ENCODE results near the gene EMSY. TPM values are rescaled to one million over a fixed set of nuclear protein-coding genes. Genes with fewer than 3 reads are reported as not detected.

EMSY gene
- total and polyA plus RNA-seq, 2 of the 8 experiments (the other 6 are each of a cell fraction or from before 2014, with no cell fraction given): 29.6 to 34.6 TPM

DNA sequence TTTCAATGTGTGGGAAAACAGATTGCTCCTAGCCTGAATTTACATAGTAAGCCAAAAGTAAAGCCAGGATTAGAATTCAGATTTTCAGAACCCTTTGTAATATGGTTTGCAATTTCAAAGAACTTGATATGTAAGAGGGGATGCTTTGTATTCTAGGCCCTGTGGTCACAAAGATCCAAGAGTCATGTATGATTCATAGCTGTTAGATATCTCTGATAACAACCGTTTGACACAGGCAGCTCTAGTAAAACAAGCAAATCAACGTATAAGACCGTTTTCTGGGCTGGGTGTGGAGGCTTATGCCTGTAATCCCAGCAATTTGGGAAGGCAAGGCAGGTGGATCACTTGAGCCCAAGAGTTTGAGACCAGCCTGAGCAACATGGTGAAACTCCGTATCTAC, 79.6 kb downstream of the EMSY start:
- POLR2A ChIA-PET (ENCODE audit: partially characterized antibody): no interaction called here
- Histone ChIP-seq H2AK5ac (ENCODE audit: low read depth, low read length) (no peak overlapping the region), H3K4me1 (replicated peaks in 1 of 4; ENCODE audit: control insufficient read depth in 3 of 4, insufficient read depth in 4 of 4, low read length in 3 of 4) (no peaks in the 10 kb centered on the region), H3K27ac (ENCODE audit: low read depth, low read length) (no peak overlapping the region), H3K4ac (replicated peaks; ENCODE audit: insufficient read length, low read depth, low read length) (no peak overlapping the region), H2BK12ac (ENCODE audit: low read depth, low read length) (no peak overlapping the region), H2BK120ac (replicated peaks; ENCODE audit: low read depth, low read length) (no peak overlapping the region), H3K27me3 (replicated peaks in 1 of 4; ENCODE audit: control insufficient read depth in 3 of 4, extremely low read depth in 1 of 4, insufficient read depth in 3 of 4, low read length in 3 of 4) (peaks cover 0 to 1% (median 0%) of the 10 kb centered on the region in 4 experiments; a peak in 1 of 7 replicates), H4K20me1 (replicated peaks in 1 of 2; ENCODE audit: control insufficient read depth in 1 of 2, insufficient read depth in 2 of 2, low read length in 2 of 2) (peaks cover 1 to 2% of the 10 kb centered on the region in 2 experiments), H3K23me2 (ENCODE audit: low read depth, low read length) (no peaks in the 10 kb centered on the region), H4K5ac (ENCODE audit: insufficient read length, low read depth, low read length) (no peak overlapping the region), H2BK20ac (ENCODE audit: low read length) (no peak overlapping the region), H3K36me3 (ENCODE audit: control insufficient read depth in 2 of 4, insufficient read depth in 4 of 4, low read length in 3 of 4) (peaks cover 8 to 62% (median 26%) of the 10 kb centered on the region in 4 experiments), H3K79me1 (ENCODE audit: low read depth, low read length) (no peaks in the 10 kb centered on the region), H2AFZ (ENCODE audit: low read length) (no peak overlapping the region), H4K8ac (ENCODE audit: extremely low read depth, insufficient read depth, low read length) (no peak overlapping the region), H3K79me2 (ENCODE audit: control insufficient read depth in 1 of 2, insufficient read depth in 2 of 2, low read length in 2 of 2) (no peaks in the 10 kb centered on the region), H2BK5ac (ENCODE audit: low read depth, low read length) (no peak overlapping the region), H3K18ac (ENCODE audit: extremely low read depth, low read length) (no peak overlapping the region), H3K9me3 (ENCODE audit: insufficient read depth in 2 of 2, low read depth in 1 of 2, low read length in 1 of 2) (no peaks in the 10 kb centered on the region), H3K4me2 (ENCODE audit: insufficient read depth in 1 of 2, low read depth in 2 of 2, low read length in 2 of 2) (no peak overlapping the region), H3K9ac (replicated peaks in 1 of 4; ENCODE audit: extremely low read depth in 1 of 4, low read depth in 3 of 4, low read length in 3 of 4) (no peak overlapping the region), H4K91ac (replicated peaks; ENCODE audit: insufficient read length, low read length) (no peak overlapping the region), H3K56ac (replicated peaks; ENCODE audit: insufficient read length, low read depth, low read length) (no peak overlapping the region), H3K4me3 (ENCODE audit: extremely low read depth in 1 of 4, insufficient read depth in 2 of 4, low read depth in 3 of 4, low read length in 4 of 4) (no peak overlapping the region), H3K14ac (ENCODE audit: insufficient read length) (no peak overlapping the region), H2BK15ac (ENCODE audit: low read length) (no peak overlapping the region), H3K23ac (ENCODE audit: insufficient read length) (no peak overlapping the region)
- FAIRE-seq: no peak
- no peak for DNase-seq (ENCODE audit: low read depth in 1 of 2, low spot score in 2 of 2)
- WGBS, 2 experiments (ENCODE audit: extremely low coverage in 1 of 2, insufficient coverage in 1 of 2, insufficient read length in 1 of 2, insufficient replicate concordance in 2 of 2, low coverage in 1 of 2, low lambda C conversion rate in 2 of 2, missing lambda C conversion rate in 1 of 2): 91% methylated on average over 4 of the region's 4 CpGs; no CpG with 5 or more reads in 1 of the 2 experiments
- CTCF ChIA-PET (ENCODE audit: partially characterized antibody): interaction anchor here (0.7 to 1.5 kb wide), 4 partner anchors 55 to 174 kb away, joined by 3 to 4 read pairs (median 3); no protein-coding TSS in a partner anchor
- no peak for TF ChIP-seq GABPA (IDR thresholded peaks at IDR 0.05; ENCODE audit: borderline replicate concordance, insufficient read depth, low read length)
- TF ChIP-seq TCF12 (IDR thresholded peaks at IDR 0.05; ENCODE audit: low read depth, low read length): no peak
- TF ChIP-seq FOSL1 (IDR thresholded peaks at IDR 0.05; ENCODE audit: insufficient read depth, low read depth, low read length): no peak
- no peak for TF ChIP-seq SIN3A (conservative IDR thresholded peaks at IDR 0.05 in 1 of 2, IDR thresholded peaks at IDR 0.05 in 1 of 2; ENCODE audit: low read depth in 1 of 2, low read length in 2 of 2)
- no peak for TF ChIP-seq YY1 (IDR thresholded peaks at IDR 0.05; ENCODE audit: low read depth, low read length)
- no peak for TF ChIP-seq CREB1 (IDR thresholded peaks at IDR 0.05)
- no peak for TF ChIP-seq CTCF (IDR thresholded peaks at IDR 0.05; ENCODE audit: control extremely low read depth in 1 of 3, insufficient read depth in 1 of 3, low read depth in 1 of 3, low read length in 3 of 3)
- TF ChIP-seq HDAC2 (IDR thresholded peaks at IDR 0.05; ENCODE audit: borderline replicate concordance in 1 of 2, low read depth in 2 of 2, low read length in 2 of 2): no peak
- no peak for TF ChIP-seq EZH2 (IDR thresholded peaks at IDR 0.05; ENCODE audit: low read depth, low read length, severe bottlenecking)
- TF ChIP-seq TAF7 (optimal IDR thresholded peaks at IDR 0.05; ENCODE audit: borderline replicate concordance, low read depth, low read length): no peak
